D721Med (cell line): ENCODE data around the gene ADAM23.
A peak's percentile ranks its signal among the peaks of the same experiment; 100 is the strongest.

Experiments used
- DNase-seq: peaks from one replicate; pipeline ENCODE4 v3.0.0; 2011; ENCODE audit warnings: low spot score; ENCODE audit not compliant: insufficient read length
- FAIRE-seq: peaks from 2 replicates; lab custom pipeline; 2011; peaks lifted over from hg19 to GRCh38; lab: Jason Lieb, UNC
- CTCF ChIP-seq: IDR thresholded peaks from 2 replicates; pipeline ENCODE4 v1.5.1; 2012; ENCODE audit warnings: mild to moderate bottlenecking, control low read depth; ENCODE audit not compliant: insufficient read depth; ENCODE audit errors: missing control alignments

Gene ADAM23

GRCh38 chr2:206570199-206570598 lies 126.9 kb downstream of the ADAM23 start:
- no peak for DNase-seq
- FAIRE-seq: no peak
- TF ChIP-seq CTCF: no peak

GRCh38 chr2:206572725-206573124 lies 129.4 kb downstream of the ADAM23 start:
- TF ChIP-seq CTCF: no peak
- FAIRE-seq (no peak), DNase-seq (no peak)

- TF ChIP-seq CTCF: no peak
- no peak for DNase-seq
- no peak for FAIRE-seq
These were observed 130.5 kb downstream of the ADAM23 start for GRCh38 chr2:206573793-206574192.

- FAIRE-seq (no peak), DNase-seq (no peak)
- no peak for TF ChIP-seq CTCF
These were observed 141.2 kb downstream of the ADAM23 start for GRCh38 chr2:206584323-206585116.

GRCh38 chr2:206585335-206585734 lies 142.0 kb downstream of the ADAM23 start:
- TF ChIP-seq CTCF: no peak
- peak; percentile 35 for FAIRE-seq
- no peak for DNase-seq

GRCh38 chr2:206586609-206587008 lies 143.3 kb downstream of the ADAM23 start:
- DNase-seq (no peak), FAIRE-seq (no peak)
- no peak for TF ChIP-seq CTCF

GRCh38 chr2:206597717-206598218 lies 154.4 kb downstream of the ADAM23 start:
- no peak for TF ChIP-seq CTCF
- DNase-seq (no peak), FAIRE-seq (no peak)
